ENCODE data around the gene SAMD10. TPM values are rescaled to one million over a fixed set of nuclear protein-coding genes. Genes with fewer than 3 reads are reported as not detected.
"Not testable (repeated sequence)": the region's sequence is repeated elsewhere in the genome, so short reads cannot be mapped to it uniquely, and the experiment has no call there.

The SAMD10 gene
- total and polyA plus RNA-seq, 8 donors: 2.9 to 68.1 (median 6.5) TPM

GRCh38 chr20:63973636-63974401 is 5.6 kb downstream of the SAMD10 start:
- WGBS, 5 donors: 13 to 20% (median 14%) methylated on average over 26 to 37 of the region's 37 CpGs
- peak overlapping the region; percentile 27 to 68 (median 41) for H3K27ac ChIP-seq
- DNase-seq: peak; percentile 90 to 96
- no peaks in the 10 kb centered on the region for H3K9me3 ChIP-seq
- TF ChIP-seq POLR2AphosphoS5 (IDR thresholded peaks at IDR 0.05) (peak in 1 of 3 donors; percentile 75), CTCF (IDR thresholded peaks at IDR 0.05) (peak in 5 of 7 experiments; percentile 95 to 100 (median 98)), EP300 (IDR thresholded peaks at IDR 0.05) (no peak)
- peaks cover 23 to 48% (median 42%) of the 10 kb centered on the region in 4 donors for H3K4me1 ChIP-seq
- H3K4me3 ChIP-seq: peak overlapping the region; percentile 29 to 36 (median 32)
- peaks cover 0 to 3% (median 0%) of the 10 kb centered on the region in 3 donors for H3K27me3 ChIP-seq
- intact Hi-C loops (cut with DNase I; ENCODE audit: low total_unique reads): loop anchor here (5.0 kb wide), 1 partner anchor 437 kb away; the partner anchor contains the start of gene PTK6
- H3K36me3 ChIP-seq: peaks cover 0 to 10% (median 0%) of the 10 kb centered on the region in 4 donors

GRCh38 chr20:63973160-63973479 is 6.3 kb downstream of the SAMD10 start:
- Histone ChIP-seq H3K27me3 (no peaks in the 10 kb centered on the region), H3K4me3 (no peak overlapping the region), H3K36me3 (peaks cover 0 to 12% (median 0%) of the 10 kb centered on the region in 4 donors), H3K9me3 (no peaks in the 10 kb centered on the region), H3K4me1 (peaks cover 21 to 48% (median 41%) of the 10 kb centered on the region in 4 donors), H3K27ac (no peak overlapping the region)
- intact Hi-C loops (cut with DNase I; ENCODE audit: low total_unique reads): loop anchor here (5.0 kb wide), 1 partner anchor 436 kb away; the partner anchor contains the start of gene PTK6
- DNase-seq: no peak
- TF ChIP-seq POLR2AphosphoS5 (IDR thresholded peaks at IDR 0.05) (no peak), POLR2A (IDR thresholded peaks at IDR 0.05) (no peak), EP300 (IDR thresholded peaks at IDR 0.05) (no peak), CTCF (IDR thresholded peaks at IDR 0.05) (no peak)
- 89 to 100% (median 96%) methylated on average over 1 to 3 of the region's 3 CpGs for WGBS, 5 donors

GRCh38 chr20:63972312-63973159 is 6.9 kb downstream of the SAMD10 start:
- Histone ChIP-seq H3K27ac (no peak overlapping the region), H3K9me3 (no peaks in the 10 kb centered on the region), H3K27me3 (no peaks in the 10 kb centered on the region), H3K36me3 (peaks cover 0 to 16% (median 3%) of the 10 kb centered on the region in 4 donors), H3K4me3 (no peak overlapping the region), H3K4me1 (peaks cover 21 to 44% (median 38%) of the 10 kb centered on the region in 4 donors)
- no peak for TF ChIP-seq CTCF (IDR thresholded peaks at IDR 0.05)
- TF ChIP-seq POLR2AphosphoS5 (IDR thresholded peaks at IDR 0.05): no peak
- no peak for TF ChIP-seq EP300 (IDR thresholded peaks at IDR 0.05)
- no peak for TF ChIP-seq POLR2A (IDR thresholded peaks at IDR 0.05)
- intact Hi-C loops (cut with DNase I; ENCODE audit: low total_unique reads): loop anchor here (5.0 kb wide), 1 partner anchor 435 kb away; the partner anchor contains the start of gene PTK6
- 72 to 80% (median 73%) methylated on average over 14 to 18 of the region's 18 CpGs for WGBS, 5 donors
- peak in 1 of 2 donors; percentile 29 for DNase-seq

GRCh38 chr20:63971960-63972311 is 7.5 kb downstream of the SAMD10 start:
- intact Hi-C loops (cut with DNase I; ENCODE audit: low total_unique reads): loop anchor here (5.0 kb wide), 1 partner anchor 435 kb away; the partner anchor contains the start of gene PTK6
- 82 to 93% (median 87%) methylated on average over 10 of the region's 10 CpGs for WGBS, 5 donors
- H3K4me3 ChIP-seq: not testable (repeated sequence)

More at GRCh38 chr20:63971960-63972311, 7.5 kb downstream of the SAMD10 start:
- peaks cover 21 to 43% (median 38%) of the 10 kb centered on the region in 4 donors for H3K4me1 ChIP-seq
- H3K27me3 ChIP-seq, H3K9me3 ChIP-seq, DNase-seq, H3K27ac ChIP-seq: not testable (repeated sequence)
- H3K36me3 ChIP-seq: peaks cover 0 to 20% (median 8%) of the 10 kb centered on the region in 4 donors

Data from stomach (tissue), 9 donors.